LNCAP (cell line): Measurements from ENCODE around the gene MYL7.

Experiments
- CTCF ChIP-seq: fragments of 450-650 bp; IDR thresholded peaks from 2 replicates; pipeline ENCODE4 v1.5.1; 2017; ENCODE audit warnings: mild to moderate bottlenecking

Gene MYL7

DNA sequence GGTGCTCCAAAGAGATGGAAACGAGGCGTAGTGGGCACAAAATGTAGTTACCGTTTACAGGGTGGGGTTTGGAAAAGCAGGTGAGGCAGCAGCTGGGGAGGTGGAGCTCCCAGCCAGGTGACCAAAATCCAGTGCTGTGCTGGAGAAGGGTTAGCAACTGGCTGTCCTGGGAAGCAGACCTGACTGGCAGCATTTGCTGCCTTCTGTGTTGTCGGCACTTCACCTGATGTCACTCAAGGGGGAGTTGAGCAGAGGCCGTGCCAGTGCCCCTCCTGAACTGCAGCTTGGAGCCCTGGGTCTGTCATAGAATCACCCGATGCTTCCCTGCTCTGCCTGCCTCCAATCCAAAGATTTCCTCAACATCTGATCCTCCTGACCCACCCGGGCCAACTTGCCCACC is 35.4 kb upstream of the MYL7 start:
- TF ChIP-seq CTCF = no peak

DNA sequence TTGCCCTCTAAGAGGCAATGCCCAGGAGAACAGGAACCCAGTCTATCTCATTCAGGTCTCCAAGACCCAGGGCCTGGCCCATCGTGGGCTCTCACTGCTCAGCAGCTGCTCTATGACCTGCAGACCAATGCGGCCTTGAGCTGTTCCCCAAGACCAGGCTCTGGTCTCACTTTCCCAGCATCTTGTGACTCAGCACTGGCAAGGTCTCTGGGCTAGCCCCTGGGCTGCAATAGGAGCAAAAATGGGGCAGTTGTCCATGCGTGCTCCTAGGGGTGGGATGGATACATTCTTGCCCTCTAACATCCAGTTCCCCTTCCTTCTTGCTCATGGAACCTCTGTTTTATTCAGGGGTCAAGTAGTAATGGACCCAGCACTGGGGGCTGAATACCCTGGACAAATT is 34.6 kb upstream of the MYL7 start:
- no peak for TF ChIP-seq CTCF

DNA sequence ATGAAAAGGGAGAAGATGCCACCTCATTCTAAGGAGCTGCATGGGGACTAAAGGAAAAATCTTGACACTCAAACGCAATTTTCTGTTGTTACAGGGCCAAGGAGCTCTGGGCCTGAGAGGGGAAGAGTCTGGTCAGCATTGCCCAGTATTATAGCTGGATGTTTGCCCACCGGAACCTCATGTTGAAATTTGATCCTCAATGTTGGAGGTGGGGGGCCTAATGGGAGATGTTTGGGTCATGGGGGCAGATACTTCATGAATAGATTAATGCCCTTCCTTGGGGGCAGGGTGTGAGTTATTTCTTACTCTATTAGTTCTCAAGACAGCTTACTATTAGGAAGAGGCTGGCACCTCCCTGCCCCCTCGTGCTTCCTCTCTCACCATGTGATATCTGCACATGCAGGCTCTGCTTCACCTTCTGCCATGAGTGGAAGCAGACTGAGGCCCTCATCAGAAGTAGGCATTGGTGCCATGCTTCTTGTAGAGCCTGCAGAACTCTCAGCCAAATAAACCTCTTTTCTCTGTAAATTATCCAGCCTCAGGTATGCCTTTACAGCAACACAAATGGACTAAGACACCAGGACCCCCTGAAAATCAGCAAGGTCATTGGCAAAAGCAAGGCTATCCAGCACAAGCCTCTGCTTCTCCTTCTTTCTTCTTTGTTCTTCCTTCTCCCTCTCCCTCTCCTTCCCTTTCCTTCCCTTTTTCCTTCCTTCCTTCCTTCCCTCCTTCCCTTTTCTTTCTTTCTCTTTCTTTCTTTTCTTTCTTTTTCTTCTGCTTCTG is 33.0 kb upstream of the MYL7 start:
- no peak for TF ChIP-seq CTCF

DNA sequence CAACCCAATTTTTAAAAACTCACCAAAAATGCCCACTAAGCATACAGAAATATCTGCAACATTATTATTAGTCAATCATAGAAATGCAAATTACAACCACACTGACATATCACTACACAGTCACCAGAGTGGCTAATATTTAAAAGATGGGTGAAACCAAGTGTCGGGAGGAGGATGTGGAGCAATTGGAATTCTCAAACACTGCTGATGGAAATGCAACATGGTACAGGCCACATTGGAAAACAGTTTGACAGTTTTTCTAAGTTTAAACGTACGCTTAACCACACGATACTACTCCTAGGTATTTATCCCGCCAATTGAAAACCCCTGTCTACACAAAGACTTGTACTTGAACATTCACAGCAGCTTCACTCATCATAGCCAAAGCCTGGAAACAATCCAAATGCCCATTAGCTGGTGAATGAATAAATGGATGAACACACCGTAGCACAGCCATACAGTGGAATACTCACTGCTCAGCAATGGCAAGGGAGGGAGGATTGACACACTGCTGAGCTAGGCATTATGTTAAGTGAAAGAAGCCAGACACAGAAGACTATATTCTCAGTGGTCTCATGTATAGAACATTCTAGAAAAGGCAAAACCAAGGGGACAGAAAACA is 31.8 kb upstream of the MYL7 start:
- TF ChIP-seq CTCF = no peak

DNA sequence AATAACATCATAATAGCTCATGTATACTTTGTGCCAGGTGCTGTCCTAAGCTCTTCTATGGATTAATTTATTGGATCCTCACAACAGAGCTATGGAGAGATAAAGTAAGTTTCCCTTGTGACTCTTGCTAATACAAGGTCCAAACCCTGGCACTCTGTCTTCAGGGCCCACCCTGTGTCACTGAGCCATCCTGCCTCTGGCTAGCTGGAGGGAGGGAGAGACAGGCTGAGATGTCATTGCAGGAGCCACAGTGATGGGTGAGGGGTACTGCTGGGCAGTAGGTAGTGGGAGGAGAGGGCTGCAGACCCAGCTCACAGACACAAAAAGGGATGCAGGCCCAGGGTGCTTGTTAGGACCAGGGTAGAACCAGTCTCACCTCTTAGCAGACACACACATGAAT is 31.2 kb upstream of the MYL7 start:
- TF ChIP-seq CTCF = no peak

DNA sequence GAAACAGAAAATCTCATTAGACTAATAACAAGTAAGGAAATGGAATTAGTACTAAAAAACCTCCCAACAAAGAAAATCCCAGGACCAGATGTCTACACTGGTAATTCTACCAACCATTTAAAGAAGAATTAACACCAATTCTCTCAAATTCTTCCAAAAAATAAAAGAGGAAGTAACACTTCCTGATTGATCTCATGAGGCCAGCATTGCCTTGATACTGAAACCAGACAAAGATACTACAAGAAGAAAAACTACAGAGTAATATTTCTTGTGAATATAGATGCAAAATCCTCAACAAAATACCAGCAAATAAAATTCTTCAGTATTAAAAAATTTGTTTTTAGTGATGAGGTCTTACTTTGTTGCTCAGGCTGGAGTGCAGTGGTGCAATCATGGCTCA is 26.8 kb upstream of the MYL7 start:
- no peak for TF ChIP-seq CTCF

GRCh38 chr7:44163591-44163990 is 22.5 kb upstream of the MYL7 start:
- TF ChIP-seq CTCF = no peak
